Jurkat, Clone E6-1 (cell line): Measurements from ENCODE around the gene PAQR9. TPM values are rescaled to one million over a fixed set of nuclear protein-coding genes. Genes with fewer than 3 reads are reported as not detected.
A peak's percentile ranks its signal among the peaks of the same experiment; 100 is the strongest.
"Not testable (repeated sequence)": the region's sequence is repeated elsewhere in the genome, so short reads cannot be mapped to it uniquely, and the experiment has no call there.

Experiments
- DNase-seq: peaks from one replicate; pipeline ENCODE4 v3.0.0-alpha.2; 2011; ENCODE audit warnings: low read depth, low spot score
- H3K4me3 ChIP-seq: 2 replicates; pipeline ENCODE4 v1.5.1; 2011; ENCODE audit warnings: mild to moderate bottlenecking, low read length, control low read depth, moderate library complexity
- polyA plus RNA-seq: library from polyadenylated mRNA; unstranded; fragments of >200 nt; gene quantifications from one replicate; pipeline ENCODE4 v1.2.1, GENCODE V29; 2012; ENCODE audit warnings: missing spikeins; ENCODE audit not compliant: insufficient read length, insufficient read depth

PAQR9 gene, protein sequence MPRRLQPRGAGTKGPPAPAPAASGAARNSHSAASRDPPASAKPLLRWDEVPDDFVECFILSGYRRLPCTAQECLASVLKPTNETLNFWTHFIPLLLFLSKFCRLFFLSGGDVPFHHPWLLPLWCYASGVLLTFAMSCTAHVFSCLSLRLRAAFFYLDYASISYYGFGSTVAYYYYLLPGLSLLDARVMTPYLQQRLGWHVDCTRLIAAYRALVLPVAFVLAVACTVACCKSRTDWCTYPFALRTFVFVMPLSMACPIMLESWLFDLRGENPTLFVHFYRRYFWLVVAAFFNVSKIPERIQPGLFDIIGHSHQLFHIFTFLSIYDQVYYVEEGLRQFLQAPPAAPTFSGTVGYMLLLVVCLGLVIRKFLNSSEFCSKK
- 0.95 TPM for polyA plus RNA-seq

DNA sequence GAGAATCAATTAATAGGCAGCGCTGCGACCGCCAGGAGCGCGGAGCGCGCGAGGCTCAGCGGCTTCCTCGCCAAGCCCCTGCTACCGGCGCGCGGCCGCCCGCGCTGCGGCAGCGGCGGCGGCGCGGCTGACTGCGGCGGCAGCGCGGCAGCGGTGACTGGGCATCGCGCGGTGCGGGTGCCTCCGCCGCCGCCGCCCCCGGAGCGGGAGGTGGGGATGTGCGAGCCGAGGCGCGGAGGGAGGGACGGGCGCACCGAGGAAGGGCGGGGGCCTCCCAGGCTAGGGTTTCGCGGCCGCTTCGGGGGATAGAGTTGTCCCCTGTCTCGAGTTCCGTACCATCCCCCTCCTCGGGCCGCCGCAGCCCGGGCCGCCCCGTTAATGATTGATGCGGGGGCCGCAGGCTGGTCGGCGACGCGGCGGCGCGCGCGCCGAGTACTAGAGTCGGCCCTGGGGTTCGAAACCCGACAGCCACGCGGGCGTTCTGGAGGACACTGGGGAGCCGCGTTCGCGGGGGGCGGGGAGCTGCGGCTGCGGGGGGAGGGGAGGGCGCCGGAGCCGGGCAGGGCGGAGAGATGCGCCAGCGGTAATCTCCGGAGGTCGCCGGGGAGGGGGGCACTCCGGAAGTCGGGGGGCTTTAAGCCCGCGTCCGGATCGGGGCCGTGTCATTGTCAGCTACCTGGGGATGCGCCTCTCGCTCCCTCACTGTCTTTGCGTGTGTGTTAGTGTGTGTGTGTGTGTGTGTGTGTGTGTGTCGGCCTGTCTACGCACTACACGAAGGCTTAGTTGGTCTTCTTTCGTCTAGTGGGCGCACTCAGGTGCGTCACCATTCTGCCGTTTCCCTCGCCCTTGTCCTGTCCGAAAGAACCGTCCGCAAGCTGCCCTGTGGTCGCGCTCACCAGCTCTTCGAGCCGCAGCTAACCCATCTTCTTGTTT lies at the start of gene PAQR9:
Gene PAQR9 (minus strand): TSS at position 159 of the 933 bp plus-strand sequence. CDS start 338 bp downstream, outside the sequence.
- DNase-seq: peak; percentile 11
- H3K4me3 ChIP-seq: peak within 1 kb of the TSS; percentile 50

DNA sequence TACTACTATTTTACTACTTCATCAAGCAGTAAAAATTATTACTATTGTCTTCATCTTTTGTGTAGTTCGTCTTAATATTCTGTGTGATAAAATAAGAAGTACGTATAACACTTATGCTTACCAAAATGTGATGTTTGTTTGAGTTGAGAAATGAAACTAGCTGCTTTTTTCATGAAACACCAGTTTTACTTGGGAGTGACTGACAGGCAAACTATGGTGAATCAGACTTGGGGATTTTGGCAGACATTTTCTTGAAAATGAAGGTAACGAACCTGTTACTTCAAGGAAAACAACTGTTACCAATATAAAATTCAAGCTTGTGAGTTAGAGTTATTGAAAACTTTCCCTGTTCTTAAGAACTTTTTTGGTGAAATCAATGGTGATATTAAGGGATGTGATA lies 48.2 kb upstream of the PAQR9 start:
- no peak overlapping the region for H3K4me3 ChIP-seq
- no peak for DNase-seq

DNA sequence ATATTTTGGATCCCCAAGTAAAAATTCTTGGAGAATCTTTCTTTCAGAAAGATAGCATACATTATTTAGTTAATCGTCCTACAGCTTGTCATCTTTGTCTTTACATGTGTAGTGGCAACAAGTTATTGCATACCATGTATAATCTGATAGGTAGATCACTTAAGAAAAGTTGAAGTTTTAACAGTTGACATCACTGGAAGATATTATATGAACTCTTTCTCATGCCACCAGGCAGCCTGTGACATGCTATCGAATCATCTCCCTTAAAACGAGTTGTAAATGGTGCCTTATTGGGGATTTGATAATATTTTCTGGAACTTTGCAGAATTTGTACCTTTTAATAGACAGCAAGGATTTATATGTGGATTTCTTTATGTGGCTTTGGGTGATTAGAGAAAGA lies 46.5 kb upstream of the PAQR9 start:
- no peak for DNase-seq
- no peak overlapping the region for H3K4me3 ChIP-seq

DNA sequence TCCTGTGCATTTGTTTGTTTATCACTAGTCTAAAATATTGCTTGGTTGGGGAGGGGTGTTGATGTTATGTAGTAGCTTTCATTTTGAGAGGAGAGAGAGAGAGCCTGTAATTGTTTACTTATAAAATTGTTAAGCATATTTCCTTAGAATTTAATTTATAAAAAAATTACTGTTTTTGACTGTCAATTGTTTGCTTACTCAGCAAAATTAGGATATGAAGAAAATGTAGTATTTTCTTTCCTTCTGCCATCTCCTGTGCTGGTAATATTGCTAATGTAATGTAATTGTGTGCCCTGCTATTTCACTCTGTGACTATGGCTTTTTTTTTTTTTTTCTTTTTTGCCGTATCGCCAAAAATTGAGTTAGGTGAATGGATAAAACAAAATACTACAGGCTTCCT lies 41.3 kb upstream of the PAQR9 start:
- H3K4me3 ChIP-seq: no peak overlapping the region

DNA sequence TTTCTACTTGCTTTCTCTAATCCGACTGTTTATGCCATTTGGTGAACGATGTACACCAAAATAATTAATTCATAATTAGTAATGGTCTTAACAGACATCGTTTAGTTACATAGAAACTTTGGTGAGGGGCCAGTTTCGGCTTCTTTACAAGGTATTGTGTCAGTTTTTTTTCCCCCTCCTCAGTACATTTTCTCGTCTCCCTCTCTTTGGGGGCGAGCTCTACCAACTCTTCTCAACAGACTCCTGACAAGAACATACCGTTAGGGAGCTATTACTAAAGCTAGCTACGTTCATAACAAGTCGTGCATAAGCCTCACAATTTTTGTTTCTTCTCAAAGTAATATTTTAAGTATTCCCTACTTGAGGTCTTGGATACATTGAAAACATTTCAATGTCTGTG lies 39.3 kb upstream of the PAQR9 start:
- DNase-seq: peak; percentile 4
- peak overlapping the region; percentile 96 for H3K4me3 ChIP-seq

More for the DNA sequence above, 41.3 kb upstream of the PAQR9 start:
- no peak for DNase-seq

DNA sequence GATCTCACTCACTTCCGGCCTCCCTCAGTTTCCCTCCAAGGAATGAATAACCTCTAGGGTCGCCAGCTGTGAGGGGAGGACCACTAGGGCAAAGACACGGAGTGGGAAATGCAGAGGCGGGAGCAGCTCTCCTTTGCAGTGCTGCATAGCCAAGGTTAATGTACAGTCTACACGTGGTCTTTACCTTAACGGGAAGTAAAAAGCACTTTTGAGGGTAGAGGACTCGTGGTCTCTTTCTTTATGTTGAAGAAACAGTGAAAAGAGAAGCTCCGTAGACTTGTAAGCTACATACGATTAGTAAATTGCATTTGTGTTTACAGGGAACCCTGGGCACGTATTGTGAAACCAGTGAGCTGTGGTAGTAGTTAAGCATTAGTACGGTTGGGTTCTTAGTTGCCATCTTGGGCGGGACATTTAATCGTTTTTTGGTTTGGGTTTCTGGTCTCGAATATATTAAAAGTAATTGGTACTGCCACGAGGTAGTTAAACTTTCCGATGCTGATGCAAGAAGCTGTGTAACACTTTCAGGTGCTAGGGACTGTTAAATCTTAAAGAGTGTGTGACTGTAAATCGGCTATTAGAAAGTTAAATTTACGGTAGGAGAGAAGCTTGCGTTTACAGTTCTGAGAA lies 38.7 kb upstream of the PAQR9 start:
- peak; percentile 28 for DNase-seq
- H3K4me3 ChIP-seq: peak overlapping the region; percentile 96

DNA sequence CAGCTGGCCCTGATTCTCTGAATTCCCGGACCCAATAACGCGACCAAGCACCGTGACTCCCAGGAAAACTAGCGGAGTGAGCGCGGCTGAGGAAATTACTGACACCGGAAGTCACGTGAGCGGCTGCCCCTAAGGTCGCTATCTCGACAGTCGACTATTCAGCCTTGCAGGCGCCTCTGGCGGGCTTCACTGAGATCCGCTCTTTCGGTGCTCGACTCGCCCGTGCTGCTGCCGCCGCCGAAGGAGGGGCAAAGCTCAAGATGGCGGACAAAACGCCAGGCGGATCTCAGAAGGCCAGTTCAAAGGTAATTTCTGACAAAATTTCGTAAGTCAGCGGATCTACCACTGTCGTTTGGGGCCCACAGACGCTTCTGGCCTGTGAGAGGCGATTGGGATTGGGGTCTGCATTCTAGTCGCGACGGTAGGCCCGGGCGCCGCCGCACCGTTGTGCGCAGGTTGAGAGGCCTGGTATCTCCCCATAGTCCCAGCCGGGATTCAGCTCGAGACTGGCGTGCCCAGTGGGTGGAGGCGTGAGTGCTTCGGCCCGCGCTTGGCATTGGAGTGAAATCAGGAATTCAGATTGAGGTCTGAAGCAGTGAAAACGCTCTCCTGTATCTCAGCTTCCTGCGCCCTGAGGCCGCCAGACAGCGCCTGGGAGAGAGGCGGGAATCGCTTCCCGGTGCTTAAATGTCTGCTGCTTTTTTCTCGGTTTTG lies 38.1 kb upstream of the PAQR9 start, which contains the start of gene U2SURP:
Gene U2SURP (plus strand): TSS at position 202 of the 714 bp plus-strand sequence. CDS start 59 bp downstream, at position 261.
- peak; percentile 94 for DNase-seq

DNA sequence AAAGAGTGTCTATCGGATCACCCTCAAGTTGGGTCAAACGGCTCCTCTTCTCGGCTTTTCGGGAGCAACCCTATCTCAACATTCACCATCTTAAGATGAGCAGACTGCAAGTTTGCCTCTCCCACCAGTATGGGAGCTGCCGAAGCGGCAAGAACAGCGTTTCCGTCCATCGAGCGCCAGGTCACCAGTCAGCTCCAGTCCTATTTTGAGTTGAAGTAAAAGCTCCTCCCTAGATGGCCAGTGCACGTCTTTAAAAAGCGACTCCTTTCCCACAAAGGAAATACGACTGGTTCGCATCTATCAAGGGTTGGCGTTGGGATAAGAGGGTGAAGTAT lies 37.5 kb upstream of the PAQR9 start:
- DNase-seq: no peak
- H3K4me3 ChIP-seq: peak overlapping the region; percentile 96

More for the DNA sequence above, 38.1 kb upstream of the PAQR9 start, which contains the start of gene U2SURP:
- H3K4me3 ChIP-seq: peak within 1 kb of the TSS; percentile 96

DNA sequence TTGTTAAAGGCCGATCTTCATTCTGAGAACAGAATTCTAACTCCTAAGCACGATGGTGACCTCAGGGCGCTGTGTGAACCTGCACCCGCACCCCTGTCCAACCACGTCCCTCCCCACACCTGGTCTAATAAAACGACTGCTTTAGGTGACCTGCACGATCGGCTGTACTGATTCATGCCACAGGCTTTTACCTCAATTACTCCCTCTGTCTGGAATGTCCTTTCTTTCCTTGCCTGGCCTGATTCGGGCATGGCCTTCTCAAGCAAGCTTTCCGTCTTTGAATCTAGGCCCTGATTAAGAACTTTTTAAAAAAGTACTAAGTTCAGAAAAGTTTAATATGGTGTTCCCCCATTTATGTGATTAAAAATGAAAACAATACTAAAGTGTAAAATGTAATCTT lies 37.1 kb upstream of the PAQR9 start:
- DNase-seq: no peak
- peak overlapping the region; percentile 96 for H3K4me3 ChIP-seq

DNA sequence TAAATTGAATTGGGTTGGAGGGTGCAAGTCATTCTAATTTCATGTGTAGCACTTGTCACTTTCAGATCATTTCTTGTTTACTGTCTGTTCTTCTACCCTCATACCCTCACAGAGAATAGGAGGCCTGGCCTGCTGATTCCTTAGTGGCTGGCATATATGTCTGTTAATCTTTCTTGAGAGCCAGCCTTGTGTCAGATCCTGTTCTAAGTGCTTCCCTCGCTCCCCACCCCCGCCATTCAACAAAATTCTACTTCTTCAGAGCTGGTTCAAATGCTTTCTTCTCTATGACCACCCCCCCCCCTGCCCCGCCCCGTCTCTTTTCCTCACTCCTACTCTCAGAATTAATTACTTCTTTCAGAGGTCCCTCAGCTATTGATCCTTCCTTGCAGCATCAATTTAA lies 36.4 kb upstream of the PAQR9 start:
- DNase-seq: no peak
- H3K4me3 ChIP-seq: no peak overlapping the region

DNA sequence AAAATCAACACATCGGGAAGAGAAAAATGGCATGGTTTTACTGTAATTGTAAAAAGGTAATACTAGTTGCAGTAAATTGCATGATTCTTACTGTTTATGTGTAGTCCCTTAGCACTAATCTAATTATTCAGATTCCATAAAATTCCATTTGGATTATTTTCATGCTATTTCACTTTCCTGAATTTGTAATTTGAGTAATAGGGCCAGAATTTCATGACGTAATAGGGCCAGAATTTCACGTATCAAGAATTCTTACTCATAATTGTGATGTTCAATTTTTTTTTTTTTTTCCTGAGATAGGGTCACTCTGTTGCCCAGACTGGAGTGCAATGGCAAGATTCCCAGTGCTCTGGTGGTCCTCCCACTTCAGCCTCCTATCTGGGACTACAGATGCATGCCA lies 35.0 kb upstream of the PAQR9 start:
- no peak for DNase-seq
- no peak overlapping the region for H3K4me3 ChIP-seq

DNA sequence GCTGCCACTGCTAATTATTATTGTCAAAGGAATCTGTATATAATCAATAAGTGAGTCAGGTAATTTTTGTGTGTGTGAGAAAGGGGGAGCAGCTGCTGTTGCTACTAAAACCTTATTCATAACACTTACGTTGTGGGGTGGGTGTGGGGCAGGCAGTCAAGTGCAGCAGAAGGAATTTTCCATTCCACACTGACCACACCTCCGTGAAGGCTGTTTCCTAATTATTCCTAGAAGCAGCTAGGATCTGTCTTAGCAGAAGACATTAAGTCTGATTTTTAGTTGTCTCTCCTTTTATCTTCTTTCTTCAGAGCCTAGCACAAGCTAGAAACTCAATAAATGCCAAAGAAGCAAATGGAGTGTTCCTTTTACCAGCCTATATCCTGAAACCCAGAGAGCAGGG lies 33.9 kb upstream of the PAQR9 start:
- H3K4me3 ChIP-seq: no peak overlapping the region
- no peak for DNase-seq

DNA sequence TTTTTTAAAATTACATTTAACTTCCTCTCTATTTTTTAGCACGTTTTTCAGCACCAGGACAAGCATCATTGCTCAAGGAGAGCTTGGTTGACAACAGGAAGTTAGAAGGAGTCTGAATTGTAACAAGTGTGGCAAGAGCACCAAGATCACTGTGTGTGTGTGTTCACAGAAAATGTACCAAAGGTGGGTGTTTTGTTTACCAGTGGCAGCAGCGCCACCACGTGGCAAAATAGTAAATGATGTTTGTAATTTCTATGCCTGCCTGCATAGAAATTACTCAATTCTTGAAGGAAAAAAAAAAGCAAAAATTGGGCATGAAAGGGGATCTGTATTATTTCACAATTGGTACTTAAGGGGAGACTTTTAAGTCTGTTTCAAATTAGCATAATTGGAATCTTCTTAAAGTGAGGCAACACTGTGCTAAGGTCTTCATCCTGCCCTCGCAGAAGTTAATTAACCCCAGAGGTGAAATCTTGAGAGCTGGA lies 30.5 kb upstream of the PAQR9 start:
- peak; percentile 72 for DNase-seq
- no peak overlapping the region for H3K4me3 ChIP-seq

DNA sequence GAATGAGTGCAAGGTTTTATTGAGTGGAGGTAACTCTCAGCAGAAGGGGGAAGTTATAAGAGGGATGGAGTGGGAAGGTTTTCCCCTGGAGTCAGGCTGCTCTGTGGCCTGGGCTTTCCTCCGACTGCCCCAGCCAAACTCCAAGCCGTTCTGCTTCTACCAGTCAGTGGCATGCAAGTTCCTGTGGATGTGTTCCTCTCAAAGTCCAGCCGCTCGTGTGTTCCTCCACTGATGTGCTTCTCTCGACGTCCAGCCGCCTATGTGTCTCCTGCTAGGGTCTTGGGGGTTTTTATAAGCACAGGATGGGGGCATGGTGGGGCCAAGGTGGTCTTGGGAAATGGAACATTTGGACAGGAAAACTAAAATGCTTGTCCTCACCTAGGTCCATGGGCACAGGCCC lies 28.8 kb upstream of the PAQR9 start:
- no peak for DNase-seq
- no peak overlapping the region for H3K4me3 ChIP-seq

DNA sequence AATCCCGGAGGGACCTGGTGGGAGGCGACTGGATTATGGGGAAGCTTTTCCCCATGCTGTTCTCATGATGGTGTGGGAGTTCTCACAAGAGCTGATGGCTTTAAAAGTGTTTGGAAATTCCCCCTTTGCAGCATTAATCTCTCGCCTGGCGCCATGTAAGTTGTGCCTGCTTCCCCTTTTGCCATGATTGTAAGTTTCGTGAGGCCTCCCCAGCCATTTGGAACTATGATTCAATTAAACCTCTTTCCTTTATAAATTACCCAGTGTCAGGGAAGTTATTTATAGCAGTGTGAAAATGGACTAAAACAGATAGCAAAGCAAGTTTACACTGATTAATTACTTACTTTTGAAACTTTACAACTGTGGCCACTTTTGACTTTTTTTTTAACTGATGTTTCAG lies 27.2 kb upstream of the PAQR9 start:
- no peak overlapping the region for H3K4me3 ChIP-seq
- DNase-seq: no peak

DNA sequence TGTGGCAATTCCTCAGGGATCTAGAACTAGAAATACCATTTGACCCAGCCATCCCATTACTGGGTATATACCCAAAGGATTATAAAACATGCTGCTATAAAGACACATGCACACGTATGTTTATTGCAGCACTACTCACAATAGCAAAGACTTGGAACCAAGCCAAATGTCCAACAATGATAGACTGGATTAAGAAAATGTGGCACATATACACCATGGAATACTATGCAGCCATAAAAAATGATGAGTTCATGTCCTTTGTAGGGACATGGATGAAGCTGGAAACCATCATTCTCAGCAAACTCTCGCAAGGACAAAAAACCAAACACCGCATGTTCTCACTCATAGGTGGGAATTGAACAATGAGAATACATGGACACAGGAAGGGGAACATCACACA lies 25.4 kb upstream of the PAQR9 start:
- H3K4me3 ChIP-seq, DNase-seq: not testable (repeated sequence)

DNA sequence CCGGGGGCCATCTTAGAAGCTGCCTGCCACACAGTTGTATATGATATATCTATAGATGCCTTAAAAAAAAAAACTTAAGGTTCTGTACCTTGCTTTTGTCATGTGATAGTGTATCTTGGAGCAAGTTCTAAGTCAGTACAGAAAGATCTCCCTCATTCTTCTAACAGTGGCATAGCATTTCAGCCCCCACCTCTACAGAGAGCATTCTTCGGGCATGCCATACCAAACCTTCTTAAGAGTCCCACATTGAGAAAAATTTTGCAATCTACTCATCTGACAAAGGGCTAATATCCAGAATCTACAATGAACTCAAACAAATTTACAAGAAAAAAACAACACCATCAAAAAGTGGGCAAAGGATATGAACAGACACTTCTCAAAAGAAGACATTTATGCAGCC lies 24.7 kb upstream of the PAQR9 start:
- not testable (repeated sequence) for DNase-seq, H3K4me3 ChIP-seq

DNA sequence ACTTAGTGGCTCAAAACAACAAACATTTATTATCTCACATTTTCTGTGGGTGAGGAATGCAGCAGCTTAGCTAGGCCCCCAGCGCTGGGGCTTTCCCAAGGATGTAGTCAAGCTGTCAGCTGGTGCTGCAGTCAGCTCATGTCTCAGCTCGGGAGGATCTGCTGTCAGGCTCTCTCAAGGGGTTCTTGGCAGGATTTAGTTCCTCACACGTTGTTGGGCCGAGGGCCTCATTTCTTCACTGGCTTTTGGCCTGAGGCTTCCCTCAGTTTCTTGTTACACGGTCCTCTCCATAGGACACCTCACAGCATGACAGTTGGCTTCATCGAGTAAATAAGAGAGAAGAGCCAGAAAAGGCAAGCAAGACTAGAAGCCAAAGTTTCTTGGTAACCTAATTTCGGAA lies 24.2 kb upstream of the PAQR9 start:
- DNase-seq: no peak
- H3K4me3 ChIP-seq: no peak overlapping the region
